Cardiac muscle cell (in vitro differentiated cells and primary cell): ENCODE results near the gene RTCB. TPM values are rescaled to one million over a fixed set of nuclear protein-coding genes. Genes with fewer than 3 reads are reported as not detected.
"Not testable (repeated sequence)": the region's sequence is repeated elsewhere in the genome, so short reads cannot be mapped to it uniquely, and the experiment has no call there.

Experiments used
- DNase-seq, 2 donors: peaks; one replicate each; pipeline versions ENCODE4 v3.0.0 to v3.0.0-alpha.2; 2010 to 2017; ENCODE audit warnings: low read depth in 1 of 2, low spot score in 1 of 2
- H3K27ac ChIP-seq: fragments of 200-600 bp; sonication (generic); 2 replicates; pipeline ENCODE4 v1.5.1; 2016
- H3K27me3 ChIP-seq: fragments of 200-600 bp; sonication (generic); 2 replicates; pipeline ENCODE4 v1.6.0; 2016; ENCODE audit warnings: control low read depth
- H3K36me3 ChIP-seq: fragments of 200-600 bp; sonication (generic); 2 replicates; pipeline ENCODE4 v1.5.1; 2016; ENCODE audit warnings: control low read depth
- H3K4me1 ChIP-seq: fragments of 200-600 bp; sonication (generic); 2 replicates; pipeline ENCODE4 v1.8.1; 2017; ENCODE audit warnings: low read depth, mild to moderate bottlenecking, mixed run types
- H3K4me3 ChIP-seq: fragments of 200-600 bp; sonication (generic); 2 replicates; pipeline ENCODE4 v1.5.1; 2016; ENCODE audit warnings: mild to moderate bottlenecking
- H3K9me3 ChIP-seq: fragments of 200-600 bp; sonication (generic); 2 replicates; pipeline ENCODE4 v1.5.1; 2017; ENCODE audit warnings: low read depth, mild to moderate bottlenecking, control low read depth
- CTCF ChIP-seq: IDR thresholded peaks from 2 replicates; pipeline ENCODE4 v1.5.1; 2012; ENCODE audit warnings: low read depth, mild to moderate bottlenecking, low read length
- polyA plus RNA-seq: library from polyadenylated mRNA; unstranded; fragments of >200 nt; fragmentation: Nextera tagmentation; extraction: Ambion mirVana; gene quantifications from 2 replicates; pipeline ENCODE4 v1.2.1, GENCODE V29; 2016
- total RNA-seq: library from RNA; depleted of rRNA; stranded (reverse); fragments of >200 nt; gene quantifications from 2 replicates; pipeline ENCODE4 v1.2.3, GENCODE V29; 2016

RTCB gene
- total and polyA plus RNA-seq, 2 experiments from 2014 or later, result 104 to 154 TPM

DNA sequence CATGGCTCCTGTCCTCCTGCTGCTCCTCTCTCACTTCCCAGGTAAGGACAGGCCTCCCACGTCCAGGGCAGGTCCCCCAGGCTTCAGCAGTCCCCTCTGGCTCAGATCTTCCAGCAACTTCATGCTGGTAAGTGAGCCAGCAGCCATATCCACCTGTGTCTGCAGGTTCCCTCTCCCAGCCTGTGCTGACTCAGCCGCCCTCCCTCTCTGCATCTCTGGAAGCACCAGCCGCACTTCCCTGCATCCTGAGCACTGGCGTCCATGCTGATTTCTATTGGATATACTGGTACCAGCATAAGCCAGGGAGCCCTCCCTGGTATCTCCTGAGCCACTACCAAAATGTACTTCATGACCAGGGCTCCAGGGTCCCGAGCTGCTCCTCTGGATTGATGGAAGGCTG, 35.4 kb downstream of the RTCB start:
- no peak for TF ChIP-seq CTCF
- no peaks in the 10 kb centered on the region for H3K4me1 ChIP-seq

GRCh38 chr22:32375678-32376450, 36.2 kb downstream of the RTCB start:
- DNase-seq, result peak in 1 of 2 donors; percentile 1
- TF ChIP-seq CTCF, result no peak
- H3K36me3 ChIP-seq, result no peaks in the 10 kb centered on the region
- no peaks in the 10 kb centered on the region for H3K4me1 ChIP-seq
- H3K27me3 ChIP-seq, result no peaks in the 10 kb centered on the region
- H3K27ac ChIP-seq, result no peak overlapping the region
- no peak overlapping the region for H3K4me3 ChIP-seq
- no peaks in the 10 kb centered on the region for H3K9me3 ChIP-seq

More for the DNA sequence above, 35.4 kb downstream of the RTCB start:
- Histone ChIP-seq H3K27ac (no peak overlapping the region), H3K4me3 (no peak overlapping the region), H3K27me3 (no peaks in the 10 kb centered on the region), H3K9me3 (no peaks in the 10 kb centered on the region), H3K36me3 (no peaks in the 10 kb centered on the region)
- no peak for DNase-seq

- no peak overlapping the region for H3K4me3 ChIP-seq
- no peaks in the 10 kb centered on the region for H3K9me3 ChIP-seq
- no peaks in the 10 kb centered on the region for H3K4me1 ChIP-seq
- H3K27me3 ChIP-seq, result no peaks in the 10 kb centered on the region
- no peak for TF ChIP-seq CTCF
- no peak overlapping the region for H3K27ac ChIP-seq
- H3K36me3 ChIP-seq, result no peaks in the 10 kb centered on the region
- DNase-seq, result no peak
Measured at GRCh38 chr22:32364210-32364609, 47.8 kb downstream of the RTCB start.

GRCh38 chr22:32361257-32361656, 50.8 kb downstream of the RTCB start:
- no peak for TF ChIP-seq CTCF
- Histone ChIP-seq H3K36me3 (no peaks in the 10 kb centered on the region), H3K27ac (no peak overlapping the region), H3K27me3 (no peaks in the 10 kb centered on the region), H3K4me1 (no peaks in the 10 kb centered on the region), H3K9me3 (no peaks in the 10 kb centered on the region), H3K4me3 (no peak overlapping the region)
- no peak for DNase-seq

- not testable (repeated sequence) for H3K27ac ChIP-seq, DNase-seq, H3K9me3 ChIP-seq, H3K36me3 ChIP-seq, H3K4me1 ChIP-seq, H3K27me3 ChIP-seq, H3K4me3 ChIP-seq
Measured at GRCh38 chr22:32360096-32360495, 52.0 kb downstream of the RTCB start.

GRCh38 chr22:32357567-32357966, 54.5 kb downstream of the RTCB start, which contains the start of gene RFPL3:
RFPL3 (plus strand) TSS chr22:32357867; CDS start chr22:32358072, 205 bp downstream.
- DNase-seq, H3K27me3 ChIP-seq, H3K27ac ChIP-seq, H3K9me3 ChIP-seq, H3K4me1 ChIP-seq, H3K4me3 ChIP-seq, H3K36me3 ChIP-seq: not testable (repeated sequence)
